Measurements from ENCODE around the gene FMO4. TPM values are rescaled to one million over a fixed set of nuclear protein-coding genes. Genes with fewer than 3 reads are reported as not detected.

FMO4 gene
- 0.76 and 0.97 TPM in 2 replicates for total RNA-seq

GRCh38 chr1:171313835-171314320, at the start of gene FMO4:
TSS of gene FMO4 (plus strand) at chr1:171314183. CDS start at chr1:171319826, 5,643 bp downstream.

Other genes with a start within 250 kb of the FMO4 start
- not detected in 2 replicates for gene FMO3, start 223.3 kb upstream of the FMO4 start, total RNA-seq
- not detected in 2 replicates for gene FMO2, start 128.9 kb upstream of the FMO4 start, total RNA-seq
- gene FMO1, start 65.7 kb upstream of the FMO4 start, total RNA-seq, result not detected in 2 replicates
- gene PRRC2C, start 171.3 kb downstream of the FMO4 start, total RNA-seq, result 43.2 and 45.3 TPM in 2 replicates

Data from epithelial cell of umbilical artery (primary cell).